Upper lobe of left lung (tissue), 6 donors: ENCODE data around the gene RPA4. TPM values are rescaled to one million over a fixed set of nuclear protein-coding genes. Genes with fewer than 3 reads are reported as not detected.

ENCODE experiments used
- total RNA-seq, 6 donors: library from RNA; depleted of rRNA in 4 of 6; stranded (reverse); fragments of >200 nt in 4 of 6; gene quantifications; one replicate each; pipeline versions ENCODE4 v1.1.0 to v1.2.1, GENCODE V29; 2016 to 2021
- donor health status: DM: no; HTN: no; CAD: no; lungs with moderate emphysema.
- donor health status: DM: no; HTN: yes; CAD: no; lungs with severe emphysema.

The RPA4 gene
- total RNA-seq, 6 donors from 2014 or later, result 0.77 to 10.9 (median 4.2) TPM

Other genes starting within 250 kb of the RPA4 start
- 100 to 1,000 TPM in 1 of 6 donors, 10 to 100 TPM in 5; 22.5 to 107 (median 44.1) TPM for gene DIAPH2, start 199.1 kb upstream of the RPA4 start, total RNA-seq